HepG2 (cell line): Measurements from ENCODE around the gene CAPZA1. TPM values are rescaled to one million over a fixed set of nuclear protein-coding genes. Genes with fewer than 3 reads are reported as not detected.
A peak's percentile ranks its signal among the peaks of the same experiment; 100 is the strongest.

Source experiments
- AKAP8 ChIP-seq: sonication (generic); formaldehyde crosslinking; IDR thresholded peaks from 2 replicates; pipeline ENCODE4 v1.5.1; 2020; ENCODE audit warnings: mild to moderate bottlenecking, missing genetic modification reagents
- STAT5B ChIP-seq: sonication (generic); formaldehyde crosslinking; IDR thresholded peaks from 2 replicates; pipeline ENCODE4 v1.4.0; 2020; ENCODE audit warnings: missing genetic modification reagents
- polyA plus RNA-seq, 8 experiments: library from polyadenylated mRNA; depleted of rRNA in 3 of 8; stranded (reverse) in 7 of 8; unstranded in 1 of 8; fragments of >200 nt; fragmentation: Illumina TruSeq in 4 of 8; extraction: Trizol in 4 of 8; gene quantifications; 2 replicates each; pipeline versions ENCODE4 v1.2.1 to v1.2.3, GENCODE V29; 2011 to 2016; ENCODE audit warnings: low read depth in 4 of 8, missing spikeins in 1 of 8, mixed read lengths in 1 of 8; ENCODE audit not compliant: insufficient read depth in 1 of 8
- total RNA-seq, 5 experiments: library from RNA; depleted of rRNA; stranded (reverse); fragments of >200 nt; fragmentation: Illumina TruSeq; extraction: Trizol; gene quantifications; 2 replicates each; pipeline ENCODE4 v1.2.3, GENCODE V29; 2016; ENCODE audit warnings: low read depth in 1 of 5
- TF ChIP-seq, protein P1 (sequence below): sonication (generic); formaldehyde crosslinking; IDR thresholded peaks from 2 replicates; pipeline ENCODE4 v1.4.0; 2020; ENCODE audit warnings: missing genetic modification reagents
- TF ChIP-seq, protein P2 (sequence below): sonication (generic); formaldehyde crosslinking; IDR thresholded peaks from 2 replicates; pipeline ENCODE4 v1.5.0; 2020; ENCODE audit warnings: mild to moderate bottlenecking, missing genetic modification reagents, moderate library complexity

Gene CAPZA1
- total and polyA plus RNA-seq, 2 of the 13 experiments (the other 11 are each of a cell fraction or from before 2014, with no cell fraction given), result 67.0 to 117 TPM

DNA sequence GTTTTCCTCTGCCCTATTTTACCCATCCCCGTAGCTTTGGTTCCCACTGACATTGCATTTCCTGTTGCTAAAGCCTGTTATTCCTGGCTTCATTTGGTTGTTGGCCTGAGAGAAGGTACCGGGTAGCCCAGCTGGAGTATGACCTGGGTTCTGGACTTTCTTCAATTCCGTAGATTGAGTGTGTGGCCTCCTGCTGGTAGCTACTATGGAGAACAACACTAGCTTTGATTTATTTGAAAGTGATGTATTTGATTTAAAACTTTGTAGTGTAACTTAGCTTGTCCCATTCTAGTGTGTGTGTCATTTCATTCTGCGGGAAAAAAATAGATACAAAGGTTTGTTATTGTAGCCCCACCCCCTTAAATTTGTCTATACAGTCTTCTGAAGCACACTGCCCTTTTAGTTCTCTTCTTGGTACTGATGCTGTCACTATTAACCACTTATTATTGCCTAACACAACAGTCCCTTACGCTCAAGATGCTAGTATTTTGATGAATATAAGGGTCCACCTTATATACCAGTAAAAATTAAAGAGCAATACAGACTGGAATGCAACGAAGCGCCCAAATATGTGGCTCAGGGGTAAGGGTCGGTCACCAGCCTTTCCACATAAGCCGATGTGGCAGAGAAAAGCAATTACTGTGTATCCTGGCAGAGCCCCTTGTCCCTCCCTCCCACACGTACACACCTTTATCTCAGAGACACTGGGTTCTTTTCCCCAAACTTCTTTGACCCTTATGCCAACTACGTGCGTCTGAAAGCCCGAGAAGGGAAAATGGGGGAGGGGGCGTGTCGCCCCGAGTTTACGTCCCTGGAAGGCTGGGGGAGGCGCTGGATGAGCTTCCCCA, 54.2 kb downstream of the CAPZA1 start (continued):
- TF ChIP-seq, protein P1, sequence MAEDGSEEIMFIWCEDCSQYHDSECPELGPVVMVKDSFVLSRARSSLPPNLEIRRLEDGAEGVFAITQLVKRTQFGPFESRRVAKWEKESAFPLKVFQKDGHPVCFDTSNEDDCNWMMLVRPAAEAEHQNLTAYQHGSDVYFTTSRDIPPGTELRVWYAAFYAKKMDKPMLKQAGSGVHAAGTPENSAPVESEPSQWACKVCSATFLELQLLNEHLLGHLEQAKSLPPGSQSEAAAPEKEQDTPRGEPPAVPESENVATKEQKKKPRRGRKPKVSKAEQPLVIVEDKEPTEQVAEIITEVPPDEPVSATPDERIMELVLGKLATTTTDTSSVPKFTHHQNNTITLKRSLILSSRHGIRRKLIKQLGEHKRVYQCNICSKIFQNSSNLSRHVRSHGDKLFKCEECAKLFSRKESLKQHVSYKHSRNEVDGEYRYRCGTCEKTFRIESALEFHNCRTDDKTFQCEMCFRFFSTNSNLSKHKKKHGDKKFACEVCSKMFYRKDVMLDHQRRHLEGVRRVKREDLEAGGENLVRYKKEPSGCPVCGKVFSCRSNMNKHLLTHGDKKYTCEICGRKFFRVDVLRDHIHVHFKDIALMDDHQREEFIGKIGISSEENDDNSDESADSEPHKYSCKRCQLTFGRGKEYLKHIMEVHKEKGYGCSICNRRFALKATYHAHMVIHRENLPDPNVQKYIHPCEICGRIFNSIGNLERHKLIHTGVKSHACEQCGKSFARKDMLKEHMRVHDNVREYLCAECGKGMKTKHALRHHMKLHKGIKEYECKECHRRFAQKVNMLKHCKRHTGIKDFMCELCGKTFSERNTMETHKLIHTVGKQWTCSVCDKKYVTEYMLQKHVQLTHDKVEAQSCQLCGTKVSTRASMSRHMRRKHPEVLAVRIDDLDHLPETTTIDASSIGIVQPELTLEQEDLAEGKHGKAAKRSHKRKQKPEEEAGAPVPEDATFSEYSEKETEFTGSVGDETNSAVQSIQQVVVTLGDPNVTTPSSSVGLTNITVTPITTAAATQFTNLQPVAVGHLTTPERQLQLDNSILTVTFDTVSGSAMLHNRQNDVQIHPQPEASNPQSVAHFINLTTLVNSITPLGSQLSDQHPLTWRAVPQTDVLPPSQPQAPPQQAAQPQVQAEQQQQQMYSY (CRISPR knock-in tag), result peak; percentile 68
- TF ChIP-seq STAT5B (0 out of 2 replicates have a peak, but pooled peaks have one; percentile 8), AKAP8 (CRISPR knock-in tag) (peak; percentile 2; the same call in 1 of the 2 replicates)
- TF ChIP-seq, protein P2, sequence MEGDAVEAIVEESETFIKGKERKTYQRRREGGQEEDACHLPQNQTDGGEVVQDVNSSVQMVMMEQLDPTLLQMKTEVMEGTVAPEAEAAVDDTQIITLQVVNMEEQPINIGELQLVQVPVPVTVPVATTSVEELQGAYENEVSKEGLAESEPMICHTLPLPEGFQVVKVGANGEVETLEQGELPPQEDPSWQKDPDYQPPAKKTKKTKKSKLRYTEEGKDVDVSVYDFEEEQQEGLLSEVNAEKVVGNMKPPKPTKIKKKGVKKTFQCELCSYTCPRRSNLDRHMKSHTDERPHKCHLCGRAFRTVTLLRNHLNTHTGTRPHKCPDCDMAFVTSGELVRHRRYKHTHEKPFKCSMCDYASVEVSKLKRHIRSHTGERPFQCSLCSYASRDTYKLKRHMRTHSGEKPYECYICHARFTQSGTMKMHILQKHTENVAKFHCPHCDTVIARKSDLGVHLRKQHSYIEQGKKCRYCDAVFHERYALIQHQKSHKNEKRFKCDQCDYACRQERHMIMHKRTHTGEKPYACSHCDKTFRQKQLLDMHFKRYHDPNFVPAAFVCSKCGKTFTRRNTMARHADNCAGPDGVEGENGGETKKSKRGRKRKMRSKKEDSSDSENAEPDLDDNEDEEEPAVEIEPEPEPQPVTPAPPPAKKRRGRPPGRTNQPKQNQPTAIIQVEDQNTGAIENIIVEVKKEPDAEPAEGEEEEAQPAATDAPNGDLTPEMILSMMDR (CRISPR knock-in tag), result peak; percentile 55
